K562 (cell line): ENCODE measurements around the gene IL17RC. TPM values are rescaled to one million over a fixed set of nuclear protein-coding genes. Genes with fewer than 3 reads are reported as not detected.

Source experiments
- ARID2 ChIP-seq: fragments of 450-650 bp; IDR thresholded peaks from 2 replicates; pipeline ENCODE4 v1.6.1; 2017; ENCODE audit warnings: antibody characterized with exemption, mild to moderate bottlenecking
- CTBP1 ChIP-seq: fragments of 450-650 bp; IDR thresholded peaks from 2 replicates; pipeline ENCODE4 v1.6.1; 2016; ENCODE audit warnings: borderline replicate concordance
- E2F3 ChIP-seq: fragments of 250-450 bp; sonication (Bioruptor Pico); IDR thresholded peaks from 2 replicates; pipeline ENCODE4 v1.4.0; 2020; ENCODE audit warnings: mild to moderate bottlenecking
- EHMT2 ChIP-seq: fragments of 450-650 bp; IDR thresholded peaks from 2 replicates; pipeline ENCODE4 v1.6.1; 2018; ENCODE audit warnings: antibody characterized with exemption
- EP300 ChIP-seq: IDR thresholded peaks from 2 replicates; pipeline ENCODE4 v1.6.1; 2012; ENCODE audit warnings: low read length, improper control_type of control experiment
- KLF1 ChIP-seq: fragments of 450-650 bp; IDR thresholded peaks from 2 replicates; pipeline ENCODE4 v1.6.1; 2016; ENCODE audit warnings: missing genetic modification characterization, missing compliant biosample characterization
- MAFK ChIP-seq: IDR thresholded peaks from 2 replicates; pipeline ENCODE4 v1.6.1; 2011; ENCODE audit warnings: low read length, improper control_type of control experiment
- MEF2D ChIP-seq: conservative IDR thresholded peaks from 2 replicates; pipeline ENCODE4 v1.6.1; 2016; ENCODE audit warnings: low read depth, missing genetic modification characterization, missing compliant biosample characterization
- NR2C1 ChIP-seq, 2 experiments: fragments of 450-650 bp; IDR thresholded peaks; 2 replicates each; pipeline ENCODE4 v1.6.1; 2017; ENCODE audit warnings: mild to moderate bottlenecking in 2 of 2, antibody characterized with exemption in 1 of 2, inconsistent platforms in 1 of 2, missing compliant biosample characterization in 1 of 2, missing genetic modification characterization in 1 of 2
- POLR2AphosphoS5 ChIP-seq: IDR thresholded peaks from 2 replicates; pipeline ENCODE4 v1.6.1; 2011; ENCODE audit warnings: mild to moderate bottlenecking, low read depth, low read length, moderate library complexity; ENCODE audit not compliant: control insufficient read depth, insufficient read depth
- SAP30 ChIP-seq: fragments of 200-600 bp; sonication (generic); IDR thresholded peaks from 2 replicates; pipeline ENCODE4 v1.6.1; 2012; ENCODE audit warnings: borderline replicate concordance, low read depth, mild to moderate bottlenecking, moderate library complexity, low read length, control low read depth, inconsistent platforms; ENCODE audit not compliant: insufficient read depth, poor library complexity, severe bottlenecking
- SIN3A ChIP-seq, 2 experiments: fragments of 150-350 bp in 1 of 2; IDR thresholded peaks; 2 replicates each; pipeline ENCODE4 v1.6.1; 2011 to 2016; ENCODE audit warnings: borderline replicate concordance in 2 of 2, low read depth in 2 of 2, low read length in 2 of 2, mild to moderate bottlenecking in 2 of 2, moderate library complexity in 2 of 2; ENCODE audit not compliant: control insufficient read depth in 1 of 2
- SIN3B ChIP-seq: fragments of 450-650 bp; IDR thresholded peaks from 2 replicates; pipeline ENCODE4 v1.6.1; 2017; ENCODE audit warnings: low read depth, mild to moderate bottlenecking, moderate library complexity
- SMC3 ChIP-seq: conservative IDR thresholded peaks from 2 replicates; pipeline ENCODE4 v1.6.1; 2011; ENCODE audit warnings: low read depth, low read length, improper control_type of control experiment; ENCODE audit not compliant: insufficient read depth
- SPI1 ChIP-seq: IDR thresholded peaks from 2 replicates; pipeline ENCODE4 v1.6.1; 2011; ENCODE audit warnings: low read depth, low read length, control low read depth, borderline replicate concordance
- ZNF274 ChIP-seq: IDR thresholded peaks from 2 replicates; pipeline ENCODE4 v1.6.1; 2011; ENCODE audit warnings: low read depth, mild to moderate bottlenecking, low read length, moderate library complexity, borderline replicate concordance
- ZNF444 ChIP-seq: fragments of 250-450 bp; sonication (Bioruptor Pico); IDR thresholded peaks from 2 replicates; pipeline ENCODE4 v1.4.0; 2020; ENCODE audit warnings: mild to moderate bottlenecking, moderate library complexity
- ZNF780A ChIP-seq: fragments of 250-450 bp; sonication (Bioruptor Pico); IDR thresholded peaks from 2 replicates; pipeline ENCODE4 v1.5.0; 2021; ENCODE audit warnings: mild to moderate bottlenecking
- polyA plus RNA-seq, 8 experiments: library from polyadenylated mRNA; depleted of rRNA in 4 of 8; stranded (reverse) in 5 of 8; unstranded in 3 of 8; fragments of >200 nt; fragmentation: Nextera tagmentation in 2 of 8; fragmentation: Illumina TruSeq in 1 of 8; extraction: Ambion mirVana in 2 of 8; extraction: Trizol in 1 of 8; gene quantifications; 2 replicates each; pipeline versions ENCODE4 v1.2.1 to v1.2.3, GENCODE V29; 2011 to 2014; ENCODE audit warnings: inconsistent platforms in 1 of 8, missing spikeins in 1 of 8
- total RNA-seq, 7 experiments: library from RNA; depleted of rRNA in 6 of 7; stranded (reverse); fragments of >200 nt in 6 of 7; fragmentation: Illumina TruSeq in 2 of 7; extraction: Trizol in 2 of 7; gene quantifications; 2 replicates each; pipeline versions ENCODE4 v1.2.1 to v1.2.3, GENCODE V29; 2011 to 2021; ENCODE audit warnings: low replicate concordance in 1 of 7
- TF ChIP-seq, protein P1 (sequence below): sonication (generic); formaldehyde crosslinking; IDR thresholded peaks from 2 replicates; pipeline ENCODE4 v1.9.0; 2022; ENCODE audit warnings: mild to moderate bottlenecking, missing genetic modification reagents
- TF ChIP-seq, protein P2 (sequence below): sonication (generic); formaldehyde crosslinking; IDR thresholded peaks from 2 replicates; pipeline ENCODE4 v1.8.1; 2023; ENCODE audit warnings: mild to moderate bottlenecking, missing genetic modification reagents
- TF ChIP-seq, protein P3 (sequence below): conservative IDR thresholded peaks from 2 replicates; pipeline ENCODE4 v1.6.1; 2011; ENCODE audit warnings: low read depth, mild to moderate bottlenecking, low read length; ENCODE audit not compliant: control insufficient read depth
- TF ChIP-seq, protein P4 (sequence below), 2 experiments: fragments of 450-650 bp; IDR thresholded peaks; 2 replicates each; pipeline ENCODE4 v1.6.1; 2018; ENCODE audit warnings: mild to moderate bottlenecking in 2 of 2, low read depth in 1 of 2; ENCODE audit not compliant: partially characterized antibody in 2 of 2

Gene IL17RC
- total and polyA plus RNA-seq, 9 of the 15 experiments (the other 6 are each of a cell fraction or from before 2014, with no cell fraction given) = 0.15 to 11.4 (median 7.1) TPM; not detected in 1

DNA sequence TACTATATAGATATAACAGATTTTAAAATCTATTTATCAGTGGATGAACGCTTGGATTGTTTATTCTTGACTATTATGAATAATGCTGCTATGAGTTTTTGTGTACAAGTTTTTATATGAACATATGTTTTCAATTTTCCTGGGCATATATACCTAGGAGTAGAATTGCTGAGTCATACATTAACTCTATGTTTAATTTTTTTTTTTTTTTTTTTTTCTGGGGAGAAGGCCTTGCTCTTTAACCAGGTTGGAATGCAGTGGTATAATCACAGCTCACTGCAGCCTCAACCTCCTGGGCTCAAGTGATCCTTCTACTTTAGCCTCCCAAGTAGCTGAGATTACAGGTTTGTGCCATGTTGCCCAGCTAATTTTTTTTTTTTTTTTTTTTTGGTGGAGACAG is 45.9 kb upstream of the IL17RC start (continued):
- no peak for TF ChIP-seq ZNF274
- no peak for TF ChIP-seq SPI1
- peak; percentile 43; the same call in 1 of the 2 replicates for TF ChIP-seq ARID2
- TF ChIP-seq POLR2AphosphoS5 = no peak
- no peak for TF ChIP-seq SIN3A (IDR thresholded peaks at IDR 0.05; ENCODE audit: borderline replicate concordance in 2 of 2, control insufficient read depth in 1 of 2, low read depth in 2 of 2, low read length in 2 of 2)
- TF ChIP-seq E2F3 = no peak
- TF ChIP-seq, protein P1, sequence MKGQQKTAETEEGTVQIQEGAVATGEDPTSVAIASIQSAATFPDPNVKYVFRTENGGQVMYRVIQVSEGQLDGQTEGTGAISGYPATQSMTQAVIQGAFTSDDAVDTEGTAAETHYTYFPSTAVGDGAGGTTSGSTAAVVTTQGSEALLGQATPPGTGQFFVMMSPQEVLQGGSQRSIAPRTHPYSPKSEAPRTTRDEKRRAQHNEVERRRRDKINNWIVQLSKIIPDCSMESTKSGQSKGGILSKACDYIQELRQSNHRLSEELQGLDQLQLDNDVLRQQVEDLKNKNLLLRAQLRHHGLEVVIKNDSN (CRISPR knock-in tag) = no peak
- peak; percentile 95 for TF ChIP-seq MAFK
- TF ChIP-seq MEF2D = no peak
- TF ChIP-seq EP300 = peak; percentile 21; the same call in 1 of the 2 replicates
- no peak for TF ChIP-seq SMC3
- no peak for TF ChIP-seq NR2C1 (IDR thresholded peaks at IDR 0.05)
- TF ChIP-seq NR2C1 (tag; IDR thresholded peaks at IDR 0.05) = no peak
- no peak for TF ChIP-seq SAP30
- TF ChIP-seq, protein P2, sequence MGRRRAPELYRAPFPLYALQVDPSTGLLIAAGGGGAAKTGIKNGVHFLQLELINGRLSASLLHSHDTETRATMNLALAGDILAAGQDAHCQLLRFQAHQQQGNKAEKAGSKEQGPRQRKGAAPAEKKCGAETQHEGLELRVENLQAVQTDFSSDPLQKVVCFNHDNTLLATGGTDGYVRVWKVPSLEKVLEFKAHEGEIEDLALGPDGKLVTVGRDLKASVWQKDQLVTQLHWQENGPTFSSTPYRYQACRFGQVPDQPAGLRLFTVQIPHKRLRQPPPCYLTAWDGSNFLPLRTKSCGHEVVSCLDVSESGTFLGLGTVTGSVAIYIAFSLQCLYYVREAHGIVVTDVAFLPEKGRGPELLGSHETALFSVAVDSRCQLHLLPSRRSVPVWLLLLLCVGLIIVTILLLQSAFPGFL (CRISPR knock-in tag) = no peak
- no peak for TF ChIP-seq KLF1
- TF ChIP-seq, protein P3, sequence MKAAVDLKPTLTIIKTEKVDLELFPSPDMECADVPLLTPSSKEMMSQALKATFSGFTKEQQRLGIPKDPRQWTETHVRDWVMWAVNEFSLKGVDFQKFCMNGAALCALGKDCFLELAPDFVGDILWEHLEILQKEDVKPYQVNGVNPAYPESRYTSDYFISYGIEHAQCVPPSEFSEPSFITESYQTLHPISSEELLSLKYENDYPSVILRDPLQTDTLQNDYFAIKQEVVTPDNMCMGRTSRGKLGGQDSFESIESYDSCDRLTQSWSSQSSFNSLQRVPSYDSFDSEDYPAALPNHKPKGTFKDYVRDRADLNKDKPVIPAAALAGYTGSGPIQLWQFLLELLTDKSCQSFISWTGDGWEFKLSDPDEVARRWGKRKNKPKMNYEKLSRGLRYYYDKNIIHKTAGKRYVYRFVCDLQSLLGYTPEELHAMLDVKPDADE = no peak
- TF ChIP-seq ZNF780A = no peak
- TF ChIP-seq ZNF444 (CRISPR knock-in tag) = no peak
- no peak for TF ChIP-seq EHMT2
- TF ChIP-seq SIN3B = no peak
- TF ChIP-seq, protein P4, sequence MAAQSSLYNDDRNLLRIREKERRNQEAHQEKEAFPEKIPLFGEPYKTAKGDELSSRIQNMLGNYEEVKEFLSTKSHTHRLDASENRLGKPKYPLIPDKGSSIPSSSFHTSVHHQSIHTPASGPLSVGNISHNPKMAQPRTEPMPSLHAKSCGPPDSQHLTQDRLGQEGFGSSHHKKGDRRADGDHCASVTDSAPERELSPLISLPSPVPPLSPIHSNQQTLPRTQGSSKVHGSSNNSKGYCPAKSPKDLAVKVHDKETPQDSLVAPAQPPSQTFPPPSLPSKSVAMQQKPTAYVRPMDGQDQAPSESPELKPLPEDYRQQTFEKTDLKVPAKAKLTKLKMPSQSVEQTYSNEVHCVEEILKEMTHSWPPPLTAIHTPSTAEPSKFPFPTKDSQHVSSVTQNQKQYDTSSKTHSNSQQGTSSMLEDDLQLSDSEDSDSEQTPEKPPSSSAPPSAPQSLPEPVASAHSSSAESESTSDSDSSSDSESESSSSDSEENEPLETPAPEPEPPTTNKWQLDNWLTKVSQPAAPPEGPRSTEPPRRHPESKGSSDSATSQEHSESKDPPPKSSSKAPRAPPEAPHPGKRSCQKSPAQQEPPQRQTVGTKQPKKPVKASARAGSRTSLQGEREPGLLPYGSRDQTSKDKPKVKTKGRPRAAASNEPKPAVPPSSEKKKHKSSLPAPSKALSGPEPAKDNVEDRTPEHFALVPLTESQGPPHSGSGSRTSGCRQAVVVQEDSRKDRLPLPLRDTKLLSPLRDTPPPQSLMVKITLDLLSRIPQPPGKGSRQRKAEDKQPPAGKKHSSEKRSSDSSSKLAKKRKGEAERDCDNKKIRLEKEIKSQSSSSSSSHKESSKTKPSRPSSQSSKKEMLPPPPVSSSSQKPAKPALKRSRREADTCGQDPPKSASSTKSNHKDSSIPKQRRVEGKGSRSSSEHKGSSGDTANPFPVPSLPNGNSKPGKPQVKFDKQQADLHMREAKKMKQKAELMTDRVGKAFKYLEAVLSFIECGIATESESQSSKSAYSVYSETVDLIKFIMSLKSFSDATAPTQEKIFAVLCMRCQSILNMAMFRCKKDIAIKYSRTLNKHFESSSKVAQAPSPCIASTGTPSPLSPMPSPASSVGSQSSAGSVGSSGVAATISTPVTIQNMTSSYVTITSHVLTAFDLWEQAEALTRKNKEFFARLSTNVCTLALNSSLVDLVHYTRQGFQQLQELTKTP (IDR thresholded peaks at IDR 0.05; ENCODE audit: low read depth in 1 of 2, partially characterized antibody in 2 of 2) = no peak
- TF ChIP-seq CTBP1 = no peak
